Activated CD8-positive, alpha-beta memory T cell treated with anti-CD3 and anti-CD28 coated beads, Interleukin-2, amount 50 U/mL, for 1 hour (primary cell): ENCODE measurements around the gene S100A8.
"Not testable (repeated sequence)": the region's sequence is repeated elsewhere in the genome, so short reads cannot be mapped to it uniquely, and the experiment has no call there.

Source experiments
- DNase-seq: peaks from one replicate; pipeline ENCODE4 v3.0.0-alpha.2; 2020; ENCODE audit errors: extremely low read depth

Gene S100A8

GRCh38 chr1:153417136-153417888 is 26.4 kb upstream of the S100A8 start:
- DNase-seq, result no peak

- no peak for DNase-seq
Observed at GRCh38 chr1:153415850-153416570, 25.1 kb upstream of the S100A8 start, which contains the start of gene S100A7A. Gene S100A7A, plus strand, starts transcription at chr1:153416520. Its CDS starts 1,563 bp downstream, at chr1:153418083.

- DNase-seq, result not testable (repeated sequence)
Observed at GRCh38 chr1:153413961-153414360, 23.1 kb upstream of the S100A8 start.

- not testable (repeated sequence) for DNase-seq
Observed at GRCh38 chr1:153407274-153407673, 16.4 kb upstream of the S100A8 start.

- DNase-seq, result not testable (repeated sequence)
Observed at GRCh38 chr1:153405825-153406599, 15.1 kb upstream of the S100A8 start.

- no peak for DNase-seq
Observed at GRCh38 chr1:153404768-153405167, 13.9 kb upstream of the S100A8 start.

GRCh38 chr1:153404086-153404635 is 13.3 kb upstream of the S100A8 start:
- DNase-seq, result no peak

GRCh38 chr1:153403421-153404085 is 12.7 kb upstream of the S100A8 start:
- DNase-seq, result no peak

GRCh38 chr1:153402226-153402625 is 11.4 kb upstream of the S100A8 start:
- no peak for DNase-seq

- DNase-seq, result no peak
Observed at GRCh38 chr1:153401461-153401860, 10.6 kb upstream of the S100A8 start.

- DNase-seq, result no peak
Observed at GRCh38 chr1:153400244-153400643, 9.4 kb upstream of the S100A8 start.

- DNase-seq, result no peak
Observed at GRCh38 chr1:153399401-153400055, 8.7 kb upstream of the S100A8 start.

GRCh38 chr1:153397924-153398651 is 7.2 kb upstream of the S100A8 start:
- DNase-seq, result no peak

- no peak for DNase-seq
Observed at GRCh38 chr1:153397051-153397923, 6.4 kb upstream of the S100A8 start.

GRCh38 chr1:153396461-153396860 is 5.6 kb upstream of the S100A8 start:
- no peak for DNase-seq

- DNase-seq, result no peak
Observed at GRCh38 chr1:153395776-153396175, 4.9 kb upstream of the S100A8 start.

GRCh38 chr1:153395136-153395685 is 4.3 kb upstream of the S100A8 start:
- no peak for DNase-seq

- DNase-seq, result no peak
Observed at GRCh38 chr1:153394391-153394790, 3.5 kb upstream of the S100A8 start.

GRCh38 chr1:153393926-153394325 is 3.1 kb upstream of the S100A8 start:
- no peak for DNase-seq
